GM19035 (cell line): ENCODE data around the gene RBM8A.

Experiments
- ATAC-seq: cut with Tn5 transposase; IDR thresholded peaks from one replicate; pipeline ENCODE4 v1.9.1; 2021; ENCODE audit not compliant: unreplicated experiment

Gene RBM8A

DNA sequence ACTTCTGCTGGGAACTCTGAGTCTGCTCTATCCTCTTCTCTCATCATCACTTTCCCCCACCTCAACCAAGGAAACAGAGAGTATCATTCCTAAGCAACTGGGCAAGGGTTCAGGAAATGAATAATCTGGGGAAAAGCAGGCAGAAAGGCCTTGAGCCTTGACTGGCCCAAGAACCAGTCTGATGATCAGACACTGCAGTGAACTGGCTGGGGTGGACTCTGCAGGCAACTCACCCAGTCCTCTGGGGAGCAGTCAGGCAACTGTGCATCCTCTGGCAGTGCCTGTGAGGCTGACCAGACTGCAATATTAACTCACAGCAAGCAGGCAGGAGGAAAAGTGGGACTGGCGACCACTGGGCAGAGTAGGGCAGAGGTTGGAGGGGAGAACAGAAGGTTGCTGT is 42.6 kb downstream of the RBM8A start:
- no peak for ATAC-seq

- ATAC-seq = no peak
These were observed 47.5 kb downstream of the RBM8A start for GRCh38 chr1:145879775-145880174.

GRCh38 chr1:145878724-145879123 is 48.6 kb downstream of the RBM8A start:
- no peak for ATAC-seq

DNA sequence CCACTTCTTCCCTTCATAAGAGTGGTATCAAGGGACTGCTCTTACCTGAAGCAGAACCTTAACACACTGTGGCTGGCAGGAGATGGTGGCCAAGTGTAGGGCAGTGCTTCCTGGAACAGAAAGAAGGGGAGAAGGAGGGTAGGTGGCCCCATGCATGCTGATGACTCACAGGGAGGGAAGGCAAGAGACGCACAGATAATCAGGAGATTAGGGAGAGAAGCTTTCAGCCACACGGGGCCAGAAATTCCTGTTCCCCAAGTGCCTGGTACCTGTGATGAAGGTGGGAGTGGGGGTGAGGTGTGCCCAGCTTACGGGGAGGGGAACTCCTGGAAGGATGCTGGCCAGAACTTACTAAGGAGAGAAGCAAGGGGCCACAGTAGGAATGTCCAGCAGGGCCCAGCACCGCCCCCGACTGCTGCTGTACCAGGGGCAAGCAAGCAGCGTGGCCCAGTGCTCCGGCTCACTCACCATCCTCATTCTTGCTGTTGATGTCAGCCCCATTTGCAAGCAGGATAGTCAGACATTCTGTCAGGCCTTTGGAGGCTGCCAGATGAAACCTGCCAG is 49.3 kb downstream of the RBM8A start:
- no peak for ATAC-seq

GRCh38 chr1:145874646-145875045 is 52.6 kb downstream of the RBM8A start:
- no peak for ATAC-seq

GRCh38 chr1:145871994-145872924 is 55.0 kb downstream of the RBM8A start:
- no peak for ATAC-seq
